Ascending aorta (tissue), 2 donors: ENCODE results near the gene SNED1. TPM values are rescaled to one million over a fixed set of nuclear protein-coding genes. Genes with fewer than 3 reads are reported as not detected.

ENCODE experiments used
- DNase-seq, 2 donors: peaks; one replicate each; pipeline ENCODE4 v3.0.0-alpha.2; 2019; ENCODE audit warnings: low spot score in 2 of 2
- H3K27ac ChIP-seq, 2 donors: fragments of 200-600 bp; sonication (generic); one replicate each; pipeline ENCODE4 v1.5.1; 2016 to 2017; ENCODE audit warnings: mild to moderate bottlenecking in 1 of 2
- H3K27me3 ChIP-seq: fragments of 200-600 bp; sonication (generic); one replicate; pipeline ENCODE4 v1.5.1; 2017
- H3K36me3 ChIP-seq, 2 donors: fragments of 200-600 bp; sonication (generic); one replicate each; pipeline ENCODE4 v1.5.1; 2016
- H3K4me1 ChIP-seq, 2 donors: fragments of 200-600 bp; sonication (generic); one replicate each; pipeline ENCODE4 v1.5.1; 2016 to 2017; ENCODE audit warnings: mild to moderate bottlenecking in 1 of 2
- H3K4me3 ChIP-seq, 2 donors: fragments of 200-600 bp; sonication (generic); one replicate each; pipeline ENCODE4 v1.5.1; 2016 to 2017; ENCODE audit warnings: mild to moderate bottlenecking in 1 of 2
- H3K9me3 ChIP-seq, 2 donors: fragments of 200-600 bp; sonication (generic); one replicate each; pipeline ENCODE4 v1.5.1; 2016
- intact Hi-C: fragments of 100-400 bp; cut with DNase I; formaldehyde crosslinking; loops from one replicate; pipeline ENCODE4 v1.15.1; 2023
- total RNA-seq: library from RNA; depleted of rRNA; stranded (reverse); fragments of >200 nt; gene quantifications from one replicate; pipeline ENCODE4 v1.1.0, GENCODE V29; 2016
- TF ChIP-seq, protein P1 (sequence below), 3 experiments: fragments of 200-600 bp in 2 of 3; fragments of 450-650 bp in 1 of 3; sonication (generic) in 2 of 3; IDR thresholded peaks; one replicate each; pipeline ENCODE4 v1.5.1; 2016 to 2019; ENCODE audit warnings: antibody characterized with exemption in 3 of 3, mild to moderate bottlenecking in 1 of 3, moderate library complexity in 1 of 3

The SNED1 gene
- total RNA-seq, 1 donor from 2014 or later: 84.3 TPM

DNA sequence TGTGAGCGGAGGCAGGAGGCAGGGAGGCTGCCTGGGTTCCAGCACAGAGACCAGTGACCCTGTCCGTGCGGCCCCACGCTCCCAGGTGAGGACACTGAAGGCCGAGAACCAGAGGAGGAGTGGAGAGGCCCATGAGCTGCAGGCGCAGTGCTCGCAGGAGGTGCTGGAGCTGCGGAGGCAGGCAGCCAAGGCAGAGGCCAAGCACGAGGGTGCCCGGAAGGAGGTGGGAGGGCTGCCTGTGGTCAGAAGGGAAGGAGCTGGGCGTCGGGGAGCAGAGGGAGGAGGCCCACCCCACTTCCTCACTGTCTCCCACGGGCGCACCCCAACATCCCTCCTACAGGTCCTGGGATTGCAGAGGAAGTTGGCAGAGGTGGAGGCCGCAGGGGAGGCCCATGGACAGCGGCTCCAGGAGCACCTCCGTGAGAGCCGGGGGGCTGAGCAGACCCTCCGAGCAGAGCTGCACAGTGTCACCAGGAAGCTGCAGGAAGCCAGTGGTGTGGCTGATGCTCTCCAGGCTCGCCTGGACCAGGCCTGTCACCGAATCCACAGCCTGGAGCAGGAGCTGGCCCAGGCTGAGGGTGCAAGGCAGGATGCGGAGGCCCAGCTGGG, 33.0 kb upstream of the SNED1 start:
- Histone ChIP-seq H3K4me1 (peaks cover 0 to 3% of the 10 kb centered on the region in 2 donors), H3K4me3 (no peak overlapping the region), H3K27me3 (no peaks in the 10 kb centered on the region), H3K27ac (no peak overlapping the region), H3K9me3 (no peaks in the 10 kb centered on the region), H3K36me3 (no peaks in the 10 kb centered on the region)
- peak in 1 of 2 donors; percentile 57 for DNase-seq
- TF ChIP-seq, protein P1, sequence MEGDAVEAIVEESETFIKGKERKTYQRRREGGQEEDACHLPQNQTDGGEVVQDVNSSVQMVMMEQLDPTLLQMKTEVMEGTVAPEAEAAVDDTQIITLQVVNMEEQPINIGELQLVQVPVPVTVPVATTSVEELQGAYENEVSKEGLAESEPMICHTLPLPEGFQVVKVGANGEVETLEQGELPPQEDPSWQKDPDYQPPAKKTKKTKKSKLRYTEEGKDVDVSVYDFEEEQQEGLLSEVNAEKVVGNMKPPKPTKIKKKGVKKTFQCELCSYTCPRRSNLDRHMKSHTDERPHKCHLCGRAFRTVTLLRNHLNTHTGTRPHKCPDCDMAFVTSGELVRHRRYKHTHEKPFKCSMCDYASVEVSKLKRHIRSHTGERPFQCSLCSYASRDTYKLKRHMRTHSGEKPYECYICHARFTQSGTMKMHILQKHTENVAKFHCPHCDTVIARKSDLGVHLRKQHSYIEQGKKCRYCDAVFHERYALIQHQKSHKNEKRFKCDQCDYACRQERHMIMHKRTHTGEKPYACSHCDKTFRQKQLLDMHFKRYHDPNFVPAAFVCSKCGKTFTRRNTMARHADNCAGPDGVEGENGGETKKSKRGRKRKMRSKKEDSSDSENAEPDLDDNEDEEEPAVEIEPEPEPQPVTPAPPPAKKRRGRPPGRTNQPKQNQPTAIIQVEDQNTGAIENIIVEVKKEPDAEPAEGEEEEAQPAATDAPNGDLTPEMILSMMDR (IDR thresholded peaks at IDR 0.05): no peak
- intact Hi-C loops: no loop called here

DNA sequence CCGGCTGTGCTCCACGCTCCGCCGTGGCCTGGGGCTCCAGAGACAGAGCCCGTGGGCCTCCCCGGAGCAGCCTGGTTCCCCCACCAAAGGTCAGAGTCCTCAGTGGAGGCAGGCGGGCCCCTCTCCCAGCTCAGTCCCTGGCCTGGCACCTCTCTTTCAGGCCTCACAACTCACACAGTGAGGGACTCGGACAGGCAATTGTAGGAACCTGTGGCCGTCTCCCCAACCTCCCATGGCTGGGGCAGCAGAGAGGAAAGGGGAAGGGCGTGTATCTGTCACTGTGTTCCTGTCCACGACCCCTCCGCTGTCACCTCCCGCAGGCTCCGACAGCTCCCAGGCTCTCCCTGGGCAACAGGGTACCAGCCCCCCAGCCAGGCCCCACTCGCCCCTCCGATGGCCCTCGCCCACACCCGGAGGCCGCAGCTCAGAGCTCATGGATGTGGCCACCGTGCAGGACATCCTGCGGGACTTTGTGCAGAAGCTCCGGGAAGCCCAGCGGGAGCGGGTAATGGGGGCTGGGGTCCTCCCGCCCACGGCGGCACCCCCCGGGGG, 32.4 kb upstream of the SNED1 start:
- peaks cover 0 to 3% of the 10 kb centered on the region in 2 donors for H3K4me1 ChIP-seq

DNA sequence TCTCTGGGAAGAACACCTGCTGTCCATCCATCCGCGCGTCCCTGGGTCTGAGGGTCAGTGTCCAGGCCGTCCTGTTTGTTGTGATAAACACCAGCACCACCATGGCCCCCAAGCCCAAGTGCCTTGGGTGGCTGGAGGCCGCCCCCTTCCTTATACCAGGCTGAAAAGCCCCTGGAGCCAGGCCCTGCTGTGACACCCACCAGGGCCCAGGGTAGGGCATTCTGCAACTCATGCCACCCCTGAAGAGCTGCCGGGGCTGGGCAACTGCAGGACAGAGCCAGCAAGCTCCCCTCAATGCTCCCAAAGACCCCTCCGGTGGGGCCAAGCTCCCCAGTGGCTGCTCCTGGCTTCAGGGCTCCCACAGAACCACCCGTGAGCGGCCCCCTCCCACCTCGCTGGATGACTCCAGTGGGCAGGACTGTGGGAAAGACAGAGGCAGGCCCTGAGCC, 31.9 kb upstream of the SNED1 start:
- H3K4me3 ChIP-seq: no peak overlapping the region
- intact Hi-C loops: no loop called here
- peaks cover 0 to 3% of the 10 kb centered on the region in 2 donors for H3K4me1 ChIP-seq
- H3K27me3 ChIP-seq: no peaks in the 10 kb centered on the region
- no peaks in the 10 kb centered on the region for H3K9me3 ChIP-seq
- TF ChIP-seq, protein P1 (IDR thresholded peaks at IDR 0.05): no peak
- no peak overlapping the region for H3K27ac ChIP-seq
- DNase-seq: peak in 1 of 2 donors; percentile 63
- no peaks in the 10 kb centered on the region for H3K36me3 ChIP-seq

More for the DNA sequence above, 32.4 kb upstream of the SNED1 start:
- Histone ChIP-seq H3K27ac (no peak overlapping the region), H3K4me3 (no peak overlapping the region), H3K36me3 (no peaks in the 10 kb centered on the region), H3K27me3 (no peaks in the 10 kb centered on the region), H3K9me3 (no peaks in the 10 kb centered on the region)
- TF ChIP-seq, protein P1 (IDR thresholded peaks at IDR 0.05): no peak
- intact Hi-C loops: no loop called here
- DNase-seq: no peak

DNA sequence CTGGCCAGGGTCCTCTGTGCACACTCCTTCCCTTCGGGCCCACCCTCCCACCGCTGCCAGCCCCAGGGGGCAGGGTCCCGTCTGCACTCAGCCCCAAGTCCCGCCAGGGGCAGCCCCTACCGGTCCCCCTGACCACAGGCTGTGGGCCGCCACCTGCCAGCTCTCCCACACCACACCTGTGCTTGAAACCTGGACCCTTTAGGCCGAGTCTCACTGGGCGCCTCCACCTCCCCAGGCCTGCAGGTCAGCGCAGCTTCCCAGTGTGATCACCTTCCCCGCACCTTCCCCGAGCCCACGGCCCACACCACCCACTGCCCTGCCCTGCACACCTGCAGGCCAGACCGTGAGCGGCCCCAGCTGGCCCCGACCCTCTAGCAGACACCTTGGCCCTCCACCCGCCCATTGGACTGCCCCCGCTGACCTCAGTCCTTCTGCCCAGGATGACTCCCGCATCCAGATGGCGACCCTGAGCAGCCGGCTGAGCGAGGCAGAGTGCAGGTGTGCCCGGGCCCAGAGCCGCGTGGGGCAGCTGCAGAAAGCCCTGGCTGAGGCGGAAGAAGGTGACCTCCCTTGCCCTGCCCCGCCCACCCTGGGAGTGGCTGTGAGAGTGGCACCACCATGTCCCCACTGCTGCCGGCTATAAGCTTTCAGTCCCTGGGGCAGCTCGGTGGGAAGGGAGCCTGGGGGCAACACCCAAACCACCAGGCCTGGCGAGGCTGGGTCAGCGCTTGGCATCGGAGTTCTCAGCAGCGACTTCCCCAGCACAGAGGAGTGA, 31.3 kb upstream of the SNED1 start:
- no peaks in the 10 kb centered on the region for H3K27me3 ChIP-seq
- H3K27ac ChIP-seq: no peak overlapping the region
- no peaks in the 10 kb centered on the region for H3K9me3 ChIP-seq
- no peaks in the 10 kb centered on the region for H3K36me3 ChIP-seq
- peaks cover 0 to 3% of the 10 kb centered on the region in 2 donors for H3K4me1 ChIP-seq
- no peak overlapping the region for H3K4me3 ChIP-seq
- TF ChIP-seq, protein P1 (IDR thresholded peaks at IDR 0.05): no peak
- peak in 1 of 2 donors; percentile 55 for DNase-seq
- intact Hi-C loops: no loop called here

DNA sequence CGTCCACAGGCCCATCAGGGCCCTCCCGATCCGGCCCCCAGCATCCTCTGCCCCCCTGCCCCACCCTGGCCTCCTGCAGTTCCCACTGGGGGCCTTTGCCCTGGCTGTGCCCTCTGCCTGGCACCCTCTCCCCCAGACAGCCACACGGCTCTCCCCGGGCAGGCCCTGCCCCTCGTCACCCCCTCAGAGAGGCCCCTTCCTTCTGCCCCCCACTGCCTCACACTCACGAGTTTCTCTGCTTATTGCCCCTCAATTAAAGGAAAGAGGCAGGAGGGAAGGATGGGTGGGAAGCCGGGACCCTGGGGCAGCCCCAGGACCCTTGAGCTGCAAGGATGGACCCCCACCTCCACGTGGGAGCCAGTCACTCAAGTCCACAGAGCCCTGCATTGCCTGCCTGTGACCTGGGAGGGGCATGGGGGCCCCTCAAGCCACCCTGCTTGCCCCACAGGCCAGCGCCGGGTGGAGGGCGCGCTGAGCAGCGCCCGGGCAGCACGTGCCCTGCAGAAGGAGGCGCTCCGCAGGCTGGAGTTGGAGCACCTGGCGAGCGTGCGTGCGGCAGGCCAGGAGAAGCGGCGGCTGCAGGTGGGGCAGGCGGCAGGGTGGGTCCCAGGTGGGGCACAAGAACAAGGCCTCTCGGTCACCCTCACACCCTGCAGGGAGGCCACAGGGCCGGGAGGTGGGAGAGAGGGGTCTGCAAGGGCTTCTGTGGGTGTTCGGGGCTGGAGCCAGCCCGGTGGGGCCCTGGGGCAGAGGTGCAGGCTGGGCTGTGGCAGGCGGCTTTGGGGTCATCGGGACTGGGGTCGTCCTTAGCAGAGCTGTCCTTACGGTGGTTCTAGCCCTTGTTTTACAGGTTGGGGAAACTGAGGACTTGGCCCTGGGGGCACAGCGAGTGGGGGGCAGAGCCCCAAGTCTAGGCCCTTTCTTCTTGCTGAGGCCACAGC, 30.5 kb upstream of the SNED1 start:
- Histone ChIP-seq H3K9me3 (no peaks in the 10 kb centered on the region), H3K4me3 (no peak overlapping the region)
- intact Hi-C loops: no loop called here

More for the DNA sequence above, 30.5 kb upstream of the SNED1 start:
- H3K36me3 ChIP-seq: no peaks in the 10 kb centered on the region
- TF ChIP-seq, protein P1 (IDR thresholded peaks at IDR 0.05): no peak
- no peaks in the 10 kb centered on the region for H3K4me1 ChIP-seq
- H3K27ac ChIP-seq: no peak overlapping the region
- DNase-seq: peak in 1 of 2 donors; percentile 42
- H3K27me3 ChIP-seq: no peaks in the 10 kb centered on the region
